Spleen (tissue), 13 donors: ENCODE measurements around the gene ARPIN. TPM values are rescaled to one million over a fixed set of nuclear protein-coding genes. Genes with fewer than 3 reads are reported as not detected.
"Not testable (repeated sequence)": the region's sequence is repeated elsewhere in the genome, so short reads cannot be mapped to it uniquely, and the experiment has no call there.

ENCODE experiments used
- DNase-seq: peaks from one replicate; pipeline ENCODE4 v3.0.0-alpha.2; 2020
- H3K27ac ChIP-seq, 8 donors: fragments of 200-600 bp; sonication (generic) in 7 of 8; 1 replicate in 4 of 8; 2 replicates in 4 of 8; pipeline versions ENCODE4 v1.5.0 to v1.8.0; 2016 to 2021; ENCODE audit warnings: inconsistent platforms in 4 of 8, mild to moderate bottlenecking in 4 of 8, moderate library complexity in 1 of 8
- H3K27me3 ChIP-seq, 7 donors: fragments of 200-600 bp; sonication (generic) in 6 of 7; replicated peaks in 1 of 7; 1 replicate in 4 of 7; 2 replicates in 3 of 7; pipeline versions ENCODE4 v1.5.0 to v1.8.0; 2016 to 2021; ENCODE audit warnings: inconsistent platforms in 3 of 7, mild to moderate bottlenecking in 1 of 7
- H3K36me3 ChIP-seq, 6 donors: fragments of 200-600 bp; sonication (generic) in 5 of 6; 1 replicate in 4 of 6; 2 replicates in 2 of 6; pipeline versions ENCODE4 v1.5.0 to v1.8.0; 2016 to 2021; ENCODE audit warnings: inconsistent platforms in 2 of 6
- H3K4me1 ChIP-seq, 6 donors: fragments of 200-600 bp; sonication (generic) in 5 of 6; 1 replicate in 3 of 6; 2 replicates in 3 of 6; pipeline versions ENCODE4 v1.5.0 to v1.8.0; 2016 to 2021; ENCODE audit warnings: inconsistent platforms in 3 of 6
- H3K4me3 ChIP-seq, 8 donors: fragments of 200-600 bp; sonication (generic) in 7 of 8; 1 replicate in 4 of 8; 2 replicates in 4 of 8; pipeline versions ENCODE4 v1.5.0 to v1.8.0; 2016 to 2021; ENCODE audit warnings: inconsistent platforms in 4 of 8, mild to moderate bottlenecking in 4 of 8, moderate library complexity in 2 of 8
- H3K9me3 ChIP-seq, 8 donors: fragments of 200-600 bp; sonication (generic) in 7 of 8; 1 replicate in 4 of 8; 2 replicates in 4 of 8; pipeline versions ENCODE4 v1.5.0 to v1.8.0; 2016 to 2021; ENCODE audit warnings: inconsistent platforms in 4 of 8
- CTCF ChIP-seq, 11 experiments: fragments of 200-600 bp in 7 of 11; fragments of 450-650 bp in 4 of 11; sonication (generic) in 4 of 11; IDR thresholded peaks in 8 of 11; conservative IDR thresholded peaks in 3 of 11; 1 replicate in 7 of 11; 2 replicates in 4 of 11; pipeline versions ENCODE4 v1.4.0 to v1.8.0; 2016 to 2021; ENCODE audit warnings: antibody characterized with exemption in 11 of 11, inconsistent platforms in 4 of 11, mild to moderate bottlenecking in 1 of 11
- POLR2A ChIP-seq, 3 donors: fragments of 450-650 bp; IDR thresholded peaks; one replicate each; pipeline ENCODE4 v1.5.1; 2017; ENCODE audit warnings: antibody characterized with exemption in 3 of 3, mild to moderate bottlenecking in 1 of 3
- POLR2AphosphoS5 ChIP-seq, 3 donors: sonication (generic); formaldehyde crosslinking; IDR thresholded peaks; one replicate each; pipeline ENCODE4 v1.5.1; 2017; ENCODE audit warnings: antibody characterized with exemption in 3 of 3
- WGBS, 5 donors: extraction: QIAGEN DNeasy Blood & Tissue Kit in 3 of 5; methylation state at CpG; one replicate each; pipeline versions ENCODE4 v1.1.5 to v1.1.7; 2013 to 2018; 5-methylcytosine and 5-hydroxymethylcytosine counted together
- intact Hi-C: fragments of 100-400 bp; cut with DNase I; formaldehyde crosslinking; loops from one replicate; pipeline ENCODE4 v1.15.0; 2023; ENCODE audit warnings: low total_unique reads
- long read RNA-seq, 2 donors: transcript quantifications; one replicate each; lab custom pipeline, GENCODE V29; 2026
- polyA plus RNA-seq, 3 donors: library from polyadenylated mRNA; stranded (reverse); fragments of 200-250 nt; gene quantifications; one replicate each; pipeline ENCODE4 v1.2.1, GENCODE V29; 2013
- total RNA-seq, 7 donors: library from RNA; depleted of rRNA in 3 of 7; stranded (reverse); fragments of >200 nt in 3 of 7; fragmentation: NEBNext Ultra II Directional in 4 of 7; extraction: Animal tissue kit (Norgen Biotek cat#: 25700) in 4 of 7; gene quantifications; one replicate each; pipeline versions ENCODE4 v1.1.0 to v1.2.1, GENCODE V29; 2016 to 2021
- donor health status: healthy with polysubstance abuse.
- donor health status: DM: no; HTN: no; CAD: no; lungs with moderate emphysema.
- donor health status: DM: no; HTN: no; CAD: no.
- donor health status: Bipolar disorder and iron deficiency.
- donor health status: healthy.
- donor health status: DM: no; HTN: no; CAD: no.
- donor health status: DM: yes; HTN: yes; CAD: no.

ARPIN gene
- total RNA-seq (10 to 100 TPM in 6 of 7 donors, 1 to 10 TPM in 1; 8.0 to 23.1 (median 12.7) TPM), polyA plus RNA-seq (1 to 10 TPM; 2.7 to 7.1 (median 3.1) TPM)
- long read RNA-seq, donor 1, full-length matches to known transcripts, result 2 of 2 reads
- long read RNA-seq, donor 1, partial matches to known transcripts, result 0 of 2 reads
- long read RNA-seq, donor 1, other reads (novel, unspliced or antisense), result 0 of 2 reads
- long read RNA-seq, donor 2, full-length matches to known transcripts, result 3 of 3 reads
- long read RNA-seq, donor 2, partial matches to known transcripts, result 0 of 3 reads
- long read RNA-seq, donor 2, other reads (novel, unspliced or antisense), result 0 of 3 reads

GRCh38 chr15:89912674-89913396 is at the start of gene ARPIN:
Gene ARPIN (minus strand): TSS chr15:89912952. CDS start chr15:89912835, 117 bp downstream.
- H3K27ac ChIP-seq, result peak within 1 kb of the TSS in 7 of 8 donors; percentile 58 to 80 (median 71)
- peaks cover 0 to 6% (median 0%) of the 10 kb centered on the region in 6 donors for H3K36me3 ChIP-seq
- peaks cover 0 to 20% (median 11%) of the 10 kb centered on the region in 7 donors for H3K27me3 ChIP-seq
- H3K4me1 ChIP-seq, result peaks cover 4 to 30% (median 24%) of the 10 kb centered on the region in 6 donors
- H3K4me3 ChIP-seq, result peak within 1 kb of the TSS; percentile 17 to 80 (median 56)
- DNase-seq, result no peak
- intact Hi-C loops, result no loop called here
- 10 to 36% (median 24%) methylated on average over 17 to 57 of the region's 57 CpGs for WGBS, 5 donors
- TF ChIP-seq POLR2AphosphoS5 (IDR thresholded peaks at IDR 0.05), result peak in 2 of 3 donors; percentile 30 to 55
- TF ChIP-seq CTCF (IDR thresholded peaks at IDR 0.05 in 8 of 11, conservative IDR thresholded peaks at IDR 0.05 in 3 of 11), result no peak
- H3K9me3 ChIP-seq, result no peaks in the 10 kb centered on the region

- intact Hi-C loops, result no loop called here
- Histone ChIP-seq H3K9me3 (no peaks in the 10 kb centered on the region), H3K27ac (no peak overlapping the region), H3K4me1 (peaks cover 0 to 16% (median 2%) of the 10 kb centered on the region in 6 donors), H3K4me3 (no peak overlapping the region), H3K27me3 (no peaks in the 10 kb centered on the region), H3K36me3 (no peaks in the 10 kb centered on the region)
- TF ChIP-seq POLR2AphosphoS5 (IDR thresholded peaks at IDR 0.05), result no peak
- TF ChIP-seq POLR2A (IDR thresholded peaks at IDR 0.05), result no peak
- no peak for TF ChIP-seq CTCF (IDR thresholded peaks at IDR 0.05 in 8 of 11, conservative IDR thresholded peaks at IDR 0.05 in 3 of 11)
- 91 to 96% (median 95%) methylated on average over 14 to 18 of the region's 18 CpGs for WGBS, 5 donors
- no peak for DNase-seq
Measured at GRCh38 chr15:89958107-89958805, 45.5 kb upstream of the ARPIN start.

- H3K36me3 ChIP-seq, intact Hi-C loops, H3K27ac ChIP-seq, H3K9me3 ChIP-seq, DNase-seq, H3K4me3 ChIP-seq, H3K27me3 ChIP-seq: not testable (repeated sequence)
- peaks cover 0 to 11% (median 0%) of the 10 kb centered on the region in 6 donors for H3K4me1 ChIP-seq
- 90 to 96% (median 95%) methylated on average over 13 of the region's 13 CpGs for WGBS, 5 donors
Measured at GRCh38 chr15:89955449-89955998, 42.8 kb upstream of the ARPIN start.

- intact Hi-C loops, result no loop called here
- Histone ChIP-seq H3K9me3 (no peaks in the 10 kb centered on the region), H3K27ac (no peak overlapping the region), H3K27me3 (no peaks in the 10 kb centered on the region), H3K36me3 (no peaks in the 10 kb centered on the region), H3K4me3 (no peak overlapping the region), H3K4me1 (peaks cover 0 to 8% (median 0%) of the 10 kb centered on the region in 6 donors)
- WGBS, 5 donors, result 67 to 82% (median 72%) methylated on average over 3 of the region's 3 CpGs
- TF ChIP-seq POLR2A (IDR thresholded peaks at IDR 0.05) (no peak), CTCF (IDR thresholded peaks at IDR 0.05 in 8 of 11, conservative IDR thresholded peaks at IDR 0.05 in 3 of 11) (no peak), POLR2AphosphoS5 (IDR thresholded peaks at IDR 0.05) (no peak)
- no peak for DNase-seq
Measured at GRCh38 chr15:89954541-89954940, 41.8 kb upstream of the ARPIN start.
